SK-N-MC (cell line): ENCODE measurements around the gene HMGN4.

Experiments
- EZH2 ChIP-seq: fragments of 200-600 bp; sonication (generic); IDR thresholded peaks from one replicate; pipeline ENCODE4 v1.6.1; 2017; ENCODE audit warnings: antibody characterized with exemption
- POLR2AphosphoS5 ChIP-seq: IDR thresholded peaks from 2 replicates; pipeline ENCODE4 v1.6.1; 2012; ENCODE audit warnings: mild to moderate bottlenecking, low read depth, low read length, borderline replicate concordance

GRCh38 chr6:26552640-26553188 is 14.5 kb downstream of the HMGN4 start:
- TF ChIP-seq EZH2 (no peak), POLR2AphosphoS5 (no peak)
